K562 (cell line): Measurements from ENCODE around the gene LSM4. TPM values are rescaled to one million over a fixed set of nuclear protein-coding genes. Genes with fewer than 3 reads are reported as not detected.

ENCODE experiments used
- CEBPB ChIP-seq: fragments of 450-650 bp; IDR thresholded peaks from 2 replicates; pipeline ENCODE4 v1.6.1; 2016; ENCODE audit warnings: missing genetic modification characterization, missing compliant biosample characterization
- HLTF ChIP-seq: fragments of 450-650 bp; IDR thresholded peaks from 2 replicates; pipeline ENCODE4 v1.6.1; 2016
- HMG20B ChIP-seq: fragments of 250-450 bp; sonication (Bioruptor Pico); IDR thresholded peaks from 2 replicates; pipeline ENCODE4 v1.5.0; 2021; ENCODE audit warnings: mild to moderate bottlenecking
- IRF9 ChIP-seq: fragments of 450-650 bp; IDR thresholded peaks from 2 replicates; pipeline ENCODE4 v1.6.1; 2016; ENCODE audit warnings: missing biosample characterization, missing genetic modification characterization
- KDM4B ChIP-seq, 2 experiments: fragments of 450-650 bp in 1 of 2; sonication (generic) in 1 of 2; IDR thresholded peaks; 2 replicates each; pipeline ENCODE4 v1.6.1; 2016 to 2017; ENCODE audit warnings: borderline replicate concordance in 2 of 2, antibody characterized with exemption in 1 of 2, low read depth in 1 of 2, mild to moderate bottlenecking in 1 of 2
- KLF1 ChIP-seq: fragments of 450-650 bp; IDR thresholded peaks from 2 replicates; pipeline ENCODE4 v1.6.1; 2016; ENCODE audit warnings: missing genetic modification characterization, missing compliant biosample characterization
- KLF10 ChIP-seq: fragments of 250-450 bp; sonication (Bioruptor Pico); IDR thresholded peaks from 2 replicates; pipeline ENCODE4 v1.6.1; 2021; ENCODE audit warnings: matching md5 sums
- MEF2A ChIP-seq: IDR thresholded peaks from 2 replicates; pipeline ENCODE4 v1.6.1; 2011; ENCODE audit warnings: low read depth, mild to moderate bottlenecking, low read length, moderate library complexity; ENCODE audit not compliant: control insufficient read depth
- MXD1 ChIP-seq: fragments of 250-450 bp; sonication (Bioruptor Pico); IDR thresholded peaks from 2 replicates; pipeline ENCODE4 v1.8.0; 2021; ENCODE audit warnings: borderline replicate concordance, mild to moderate bottlenecking, moderate library complexity; ENCODE audit not compliant: poor library complexity, severe bottlenecking
- MYNN ChIP-seq, 2 experiments: sonication (generic); formaldehyde crosslinking in 1 of 2; IDR thresholded peaks; 2 replicates each; pipeline versions ENCODE4 v1.5.0 to v1.6.1; 2016 to 2020; ENCODE audit warnings: antibody characterized with exemption in 1 of 2, missing genetic modification reagents in 1 of 2
- PCBP1 ChIP-seq: fragments of 200-400 bp; formaldehyde crosslinking; IDR thresholded peaks from 2 replicates; pipeline ENCODE4 v1.6.1; 2018; ENCODE audit warnings: mild to moderate bottlenecking, low read depth, low read length; ENCODE audit not compliant: poor library complexity, severe bottlenecking
- PTBP1 ChIP-seq: fragments of 200-400 bp; formaldehyde crosslinking; IDR thresholded peaks from 2 replicates; pipeline ENCODE4 v1.6.1; 2017; ENCODE audit warnings: low read depth, low read length
- PTRF ChIP-seq: fragments of 450-650 bp; IDR thresholded peaks from 2 replicates; pipeline ENCODE4 v1.6.1; 2016; ENCODE audit warnings: mild to moderate bottlenecking, missing genetic modification characterization, missing compliant biosample characterization
- SLC30A9 ChIP-seq: fragments of 250-450 bp; sonication (Bioruptor Pico); IDR thresholded peaks from 2 replicates; pipeline ENCODE4 v1.8.0; 2022; ENCODE audit warnings: mild to moderate bottlenecking, moderate library complexity
- TEAD4 ChIP-seq, 2 experiments: sonication (generic) in 1 of 2; formaldehyde crosslinking in 1 of 2; IDR thresholded peaks; 2 replicates each; pipeline versions ENCODE4 v1.6.1 to v1.8.0; 2012 to 2022; ENCODE audit warnings: borderline replicate concordance in 1 of 2, inconsistent platforms in 1 of 2, low read length in 1 of 2, mild to moderate bottlenecking in 1 of 2, missing genetic modification reagents in 1 of 2
- TFAP4 ChIP-seq: sonication (generic); formaldehyde crosslinking; IDR thresholded peaks from 2 replicates; pipeline ENCODE4 v1.8.0; 2022; ENCODE audit warnings: missing genetic modification reagents, mild to moderate bottlenecking, moderate library complexity, borderline replicate concordance
- TFE3 ChIP-seq: fragments of 450-650 bp; formaldehyde crosslinking; IDR thresholded peaks from 2 replicates; pipeline ENCODE4 v1.4.0; 2020; ENCODE audit warnings: mild to moderate bottlenecking, mixed read lengths
- USF1 ChIP-seq: sonication (generic); formaldehyde crosslinking; IDR thresholded peaks from 2 replicates; pipeline ENCODE4 v1.9.0; 2022; ENCODE audit warnings: mild to moderate bottlenecking, missing genetic modification reagents
- YBX1 ChIP-seq: fragments of 450-650 bp; IDR thresholded peaks from 2 replicates; pipeline ENCODE4 v1.7.1; 2016; ENCODE audit warnings: mild to moderate bottlenecking
- ZC3H4 ChIP-seq: sonication (generic); formaldehyde crosslinking; IDR thresholded peaks from 2 replicates; pipeline ENCODE4 v1.9.0; 2021; ENCODE audit warnings: missing genetic modification reagents, borderline replicate concordance
- polyA plus RNA-seq, 8 experiments: library from polyadenylated mRNA; depleted of rRNA in 4 of 8; stranded (reverse) in 5 of 8; unstranded in 3 of 8; fragments of >200 nt; fragmentation: Nextera tagmentation in 2 of 8; fragmentation: Illumina TruSeq in 1 of 8; extraction: Ambion mirVana in 2 of 8; extraction: Trizol in 1 of 8; gene quantifications; 2 replicates each; pipeline versions ENCODE4 v1.2.1 to v1.2.3, GENCODE V29; 2011 to 2014; ENCODE audit warnings: inconsistent platforms in 1 of 8, missing spikeins in 1 of 8
- total RNA-seq, 7 experiments: library from RNA; depleted of rRNA in 6 of 7; stranded (reverse); fragments of >200 nt in 6 of 7; fragmentation: Illumina TruSeq in 2 of 7; extraction: Trizol in 2 of 7; gene quantifications; 2 replicates each; pipeline versions ENCODE4 v1.2.1 to v1.2.3, GENCODE V29; 2011 to 2021; ENCODE audit warnings: low replicate concordance in 1 of 7

LSM4 gene
- total and polyA plus RNA-seq, 9 of the 15 experiments (the other 6 are each of a cell fraction or from before 2014, with no cell fraction given) = 11.9 to 763 (median 202) TPM

GRCh38 chr19:18317961-18318800 lies 4.7 kb downstream of the LSM4 start (continued):
- TF ChIP-seq TEAD4 (IDR thresholded peaks at IDR 0.05; ENCODE audit: low read length) (peak; percentile 42; the same call in 1 of the 2 replicates), TEAD4 (CRISPR knock-in tag; IDR thresholded peaks at IDR 0.05; ENCODE audit: borderline replicate concordance) (no peak), MYNN (IDR thresholded peaks at IDR 0.05) (peak; percentile 74; the same call in 1 of the 2 replicates), MYNN (CRISPR knock-in tag; IDR thresholded peaks at IDR 0.05) (no peak), ZC3H4 (no peak), HLTF (no peak), IRF9 (tag) (no peak), KDM4B (IDR thresholded peaks at IDR 0.05; ENCODE audit: borderline replicate concordance in 2 of 2, low read depth in 1 of 2) (no peak), MEF2A (no peak), PCBP1 (no peak), TFAP4 (CRISPR knock-in tag) (peak; percentile 81), KLF10 (CRISPR knock-in tag) (no peak), MXD1 (no peak), TFE3 (CRISPR knock-in tag) (no peak), PTRF (no peak), USF1 (CRISPR knock-in tag) (0 out of 2 replicates have a peak, but pooled peaks have one; percentile 31), CEBPB (tag) (no peak), PTBP1 (no peak), HMG20B (CRISPR knock-in tag) (no peak), KLF1 (tag) (no peak), YBX1 (no peak), SLC30A9 (no peak)
